GM23338 (cell line): ENCODE results near the gene RHOA. TPM values are rescaled to one million over a fixed set of nuclear protein-coding genes. Genes with fewer than 3 reads are reported as not detected.

ENCODE experiments used
- ATAC-seq: fragments of 200-7000 bp; cut with Tn5 transposase; 3 replicates; pipeline ENCODE4 v1.9.1; 2020
- DNase-seq: peaks from one replicate; pipeline ENCODE4 v3.0.0-alpha.2; 2015; ENCODE audit warnings: low spot score
- H2AFZ ChIP-seq: fragments of 200-600 bp; sonication (generic); 2 replicates; pipeline ENCODE4 v1.8.0; 2016; ENCODE audit warnings: antibody characterized with exemption, mild to moderate bottlenecking, moderate library complexity
- H3F3A ChIP-seq: fragments of 200-600 bp; sonication (generic); replicated peaks from 2 replicates; pipeline ENCODE4 v1.8.0; 2017; ENCODE audit warnings: antibody characterized with exemption, mixed run types, low read depth
- H3K27ac ChIP-seq: fragments of 200-600 bp; sonication (generic); 2 replicates; pipeline ENCODE4 v1.6.1; 2016; ENCODE audit warnings: low read depth
- H3K27me3 ChIP-seq: fragments of 200-600 bp; sonication (generic); 2 replicates; pipeline ENCODE4 v1.8.0; 2016; ENCODE audit warnings: mild to moderate bottlenecking, mixed run types, moderate library complexity; ENCODE audit not compliant: insufficient read depth
- H3K36me3 ChIP-seq: fragments of 200-600 bp; sonication (generic); 2 replicates; pipeline ENCODE4 v1.8.0; 2016; ENCODE audit warnings: mild to moderate bottlenecking; ENCODE audit not compliant: insufficient read depth
- H3K4me1 ChIP-seq: fragments of 200-600 bp; sonication (generic); 2 replicates; pipeline ENCODE4 v1.8.0; 2016; ENCODE audit warnings: mild to moderate bottlenecking, moderate library complexity; ENCODE audit not compliant: insufficient read depth
- H3K4me2 ChIP-seq: fragments of 200-600 bp; sonication (generic); 2 replicates; pipeline ENCODE4 v1.7.1; 2017; ENCODE audit warnings: mixed run types
- H3K4me3 ChIP-seq: fragments of 200-600 bp; sonication (generic); 2 replicates; pipeline ENCODE4 v1.6.1; 2016; ENCODE audit warnings: mixed run types
- H3K79me2 ChIP-seq: fragments of 200-600 bp; sonication (generic); replicated peaks from 2 replicates; pipeline ENCODE4 v1.8.0; 2017; ENCODE audit warnings: mild to moderate bottlenecking; ENCODE audit not compliant: insufficient read depth
- H3K9me2 ChIP-seq: fragments of 200-600 bp; sonication (generic); 2 replicates; pipeline ENCODE4 v1.8.0; 2017; ENCODE audit not compliant: insufficient read depth
- H4K20me1 ChIP-seq: fragments of 200-600 bp; sonication (generic); replicated peaks from 2 replicates; pipeline ENCODE4 v1.8.0; 2017; ENCODE audit warnings: mild to moderate bottlenecking; ENCODE audit not compliant: insufficient read depth
- H3K27ac Mint-ChIP-seq: 2 replicates; pipeline ENCODE4 v1.8.0; 2020; ENCODE audit warnings: inconsistent platforms, mild to moderate bottlenecking, moderate library complexity, mixed read lengths
- H3K27me3 Mint-ChIP-seq: 3 replicates; pipeline ENCODE4 v1.8.0; 2022; ENCODE audit warnings: low read depth, mild to moderate bottlenecking, moderate library complexity, mixed read lengths, inconsistent platforms; ENCODE audit not compliant: insufficient read depth, poor library complexity
- H3K36me3 Mint-ChIP-seq: 3 replicates; pipeline ENCODE4 v1.8.0; 2021; ENCODE audit warnings: low read depth, mild to moderate bottlenecking, inconsistent platforms, moderate library complexity, mixed read lengths
- H3K4me1 Mint-ChIP-seq: 3 replicates; pipeline ENCODE4 v1.8.0; 2020; ENCODE audit warnings: mild to moderate bottlenecking, inconsistent platforms, mixed read lengths
- H3K4me3 Mint-ChIP-seq: 3 replicates; pipeline ENCODE4 v1.8.0; 2021; ENCODE audit warnings: moderate library complexity, mild to moderate bottlenecking, inconsistent platforms, mixed read lengths
- H3K9me3 Mint-ChIP-seq: 3 replicates; pipeline ENCODE4 v1.8.0; 2020; ENCODE audit warnings: moderate library complexity, mild to moderate bottlenecking, inconsistent platforms, mixed read lengths
- CREB1 ChIP-seq: fragments of 250-450 bp; sonication (Bioruptor Pico); IDR thresholded peaks from 2 replicates; pipeline ENCODE4 v1.5.0; 2020; ENCODE audit warnings: low read depth, mild to moderate bottlenecking, moderate library complexity
- EZH2 ChIP-seq: fragments of 200-600 bp; sonication (generic); IDR thresholded peaks from one replicate; pipeline ENCODE4 v1.8.0; 2017; ENCODE audit warnings: antibody characterized with exemption, mild to moderate bottlenecking, low read depth; ENCODE audit not compliant: unreplicated experiment
- EZH2phosphoT487 ChIP-seq: fragments of 200-600 bp; sonication (generic); IDR thresholded peaks from one replicate; pipeline ENCODE4 v1.8.1; 2018; ENCODE audit warnings: antibody characterized with exemption; ENCODE audit not compliant: unreplicated experiment
- NANOG ChIP-seq: IDR thresholded peaks from 2 replicates; pipeline ENCODE4 v1.6.1; 2016; ENCODE audit warnings: antibody characterized with exemption, borderline replicate concordance
- POLR2AphosphoS5 ChIP-seq: IDR thresholded peaks from 2 replicates; pipeline ENCODE4 v1.6.1; 2016; ENCODE audit warnings: antibody characterized with exemption, low read depth
- ZNF331 ChIP-seq: fragments of 250-450 bp; sonication (Bioruptor Pico); IDR thresholded peaks from 2 replicates; pipeline ENCODE4 v1.5.0; 2020; ENCODE audit warnings: low read depth, mild to moderate bottlenecking, moderate library complexity
- polyA plus RNA-seq: library from polyadenylated mRNA; unstranded; fragments of >200 nt; fragmentation: Nextera tagmentation; extraction: Ambion mirVana; gene quantifications from 2 replicates; pipeline ENCODE4 v1.2.1, GENCODE V29; 2016
- total RNA-seq: library from RNA; depleted of rRNA; stranded (reverse); fragments of >200 nt; shearing (Covaris generic); gene quantifications from 2 replicates; pipeline ENCODE4 v1.2.3, GENCODE V29; 2014
- TF ChIP-seq, protein P1 (sequence below): IDR thresholded peaks from 2 replicates; pipeline ENCODE4 v1.6.1; 2016; ENCODE audit warnings: antibody characterized with exemption
- TF ChIP-seq, protein P2 (sequence below): IDR thresholded peaks from one replicate; pipeline ENCODE4 v1.6.1; 2018; ENCODE audit warnings: antibody characterized with exemption; ENCODE audit not compliant: unreplicated experiment
- TF ChIP-seq, protein P3 (sequence below), 2 experiments: fragments of 200-600 bp in 1 of 2; sonication (generic) in 1 of 2; conservative IDR thresholded peaks; 2 replicates each; pipeline versions ENCODE4 v1.5.1 to v1.6.1; 2016 to 2017; ENCODE audit warnings: antibody characterized with exemption in 2 of 2, low read depth in 2 of 2, mild to moderate bottlenecking in 2 of 2, moderate library complexity in 1 of 2

Gene RHOA
- total and polyA plus RNA-seq, 2 experiments from 2014 or later, result 248 to 373 TPM

DNA sequence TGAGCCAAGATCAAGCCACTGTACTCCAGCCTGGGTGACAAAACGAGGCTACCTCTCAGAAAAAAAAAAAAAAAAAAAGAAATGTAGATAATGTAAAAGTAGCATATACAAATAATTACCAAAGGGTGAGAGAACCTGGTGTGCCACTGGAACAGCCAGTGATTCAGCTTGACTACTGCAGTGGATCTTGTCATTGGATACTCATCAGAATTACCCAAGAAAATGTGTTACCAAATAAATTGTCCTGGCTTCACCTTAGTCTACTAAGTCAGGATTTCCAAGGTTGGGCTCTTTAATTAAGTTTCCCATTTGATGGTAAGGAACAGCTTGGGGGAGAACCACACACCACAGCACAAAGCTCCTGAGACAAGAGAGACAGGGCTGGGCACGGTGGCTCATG lies 15.8 kb upstream of the RHOA start (continued):
- TF ChIP-seq, protein P1, sequence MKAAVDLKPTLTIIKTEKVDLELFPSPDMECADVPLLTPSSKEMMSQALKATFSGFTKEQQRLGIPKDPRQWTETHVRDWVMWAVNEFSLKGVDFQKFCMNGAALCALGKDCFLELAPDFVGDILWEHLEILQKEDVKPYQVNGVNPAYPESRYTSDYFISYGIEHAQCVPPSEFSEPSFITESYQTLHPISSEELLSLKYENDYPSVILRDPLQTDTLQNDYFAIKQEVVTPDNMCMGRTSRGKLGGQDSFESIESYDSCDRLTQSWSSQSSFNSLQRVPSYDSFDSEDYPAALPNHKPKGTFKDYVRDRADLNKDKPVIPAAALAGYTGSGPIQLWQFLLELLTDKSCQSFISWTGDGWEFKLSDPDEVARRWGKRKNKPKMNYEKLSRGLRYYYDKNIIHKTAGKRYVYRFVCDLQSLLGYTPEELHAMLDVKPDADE, result no peak
- TF ChIP-seq EZH2 (no peak), ZNF331 (CRISPR knock-in tag) (no peak), POLR2AphosphoS5 (no peak)
- TF ChIP-seq, protein P2, sequence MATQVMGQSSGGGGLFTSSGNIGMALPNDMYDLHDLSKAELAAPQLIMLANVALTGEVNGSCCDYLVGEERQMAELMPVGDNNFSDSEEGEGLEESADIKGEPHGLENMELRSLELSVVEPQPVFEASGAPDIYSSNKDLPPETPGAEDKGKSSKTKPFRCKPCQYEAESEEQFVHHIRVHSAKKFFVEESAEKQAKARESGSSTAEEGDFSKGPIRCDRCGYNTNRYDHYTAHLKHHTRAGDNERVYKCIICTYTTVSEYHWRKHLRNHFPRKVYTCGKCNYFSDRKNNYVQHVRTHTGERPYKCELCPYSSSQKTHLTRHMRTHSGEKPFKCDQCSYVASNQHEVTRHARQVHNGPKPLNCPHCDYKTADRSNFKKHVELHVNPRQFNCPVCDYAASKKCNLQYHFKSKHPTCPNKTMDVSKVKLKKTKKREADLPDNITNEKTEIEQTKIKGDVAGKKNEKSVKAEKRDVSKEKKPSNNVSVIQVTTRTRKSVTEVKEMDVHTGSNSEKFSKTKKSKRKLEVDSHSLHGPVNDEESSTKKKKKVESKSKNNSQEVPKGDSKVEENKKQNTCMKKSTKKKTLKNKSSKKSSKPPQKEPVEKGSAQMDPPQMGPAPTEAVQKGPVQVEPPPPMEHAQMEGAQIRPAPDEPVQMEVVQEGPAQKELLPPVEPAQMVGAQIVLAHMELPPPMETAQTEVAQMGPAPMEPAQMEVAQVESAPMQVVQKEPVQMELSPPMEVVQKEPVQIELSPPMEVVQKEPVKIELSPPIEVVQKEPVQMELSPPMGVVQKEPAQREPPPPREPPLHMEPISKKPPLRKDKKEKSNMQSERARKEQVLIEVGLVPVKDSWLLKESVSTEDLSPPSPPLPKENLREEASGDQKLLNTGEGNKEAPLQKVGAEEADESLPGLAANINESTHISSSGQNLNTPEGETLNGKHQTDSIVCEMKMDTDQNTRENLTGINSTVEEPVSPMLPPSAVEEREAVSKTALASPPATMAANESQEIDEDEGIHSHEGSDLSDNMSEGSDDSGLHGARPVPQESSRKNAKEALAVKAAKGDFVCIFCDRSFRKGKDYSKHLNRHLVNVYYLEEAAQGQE, result no peak
- TF ChIP-seq, protein P3, sequence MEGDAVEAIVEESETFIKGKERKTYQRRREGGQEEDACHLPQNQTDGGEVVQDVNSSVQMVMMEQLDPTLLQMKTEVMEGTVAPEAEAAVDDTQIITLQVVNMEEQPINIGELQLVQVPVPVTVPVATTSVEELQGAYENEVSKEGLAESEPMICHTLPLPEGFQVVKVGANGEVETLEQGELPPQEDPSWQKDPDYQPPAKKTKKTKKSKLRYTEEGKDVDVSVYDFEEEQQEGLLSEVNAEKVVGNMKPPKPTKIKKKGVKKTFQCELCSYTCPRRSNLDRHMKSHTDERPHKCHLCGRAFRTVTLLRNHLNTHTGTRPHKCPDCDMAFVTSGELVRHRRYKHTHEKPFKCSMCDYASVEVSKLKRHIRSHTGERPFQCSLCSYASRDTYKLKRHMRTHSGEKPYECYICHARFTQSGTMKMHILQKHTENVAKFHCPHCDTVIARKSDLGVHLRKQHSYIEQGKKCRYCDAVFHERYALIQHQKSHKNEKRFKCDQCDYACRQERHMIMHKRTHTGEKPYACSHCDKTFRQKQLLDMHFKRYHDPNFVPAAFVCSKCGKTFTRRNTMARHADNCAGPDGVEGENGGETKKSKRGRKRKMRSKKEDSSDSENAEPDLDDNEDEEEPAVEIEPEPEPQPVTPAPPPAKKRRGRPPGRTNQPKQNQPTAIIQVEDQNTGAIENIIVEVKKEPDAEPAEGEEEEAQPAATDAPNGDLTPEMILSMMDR (conservative IDR thresholded peaks at IDR 0.05; ENCODE audit: low read depth in 2 of 2), result no peak

DNA sequence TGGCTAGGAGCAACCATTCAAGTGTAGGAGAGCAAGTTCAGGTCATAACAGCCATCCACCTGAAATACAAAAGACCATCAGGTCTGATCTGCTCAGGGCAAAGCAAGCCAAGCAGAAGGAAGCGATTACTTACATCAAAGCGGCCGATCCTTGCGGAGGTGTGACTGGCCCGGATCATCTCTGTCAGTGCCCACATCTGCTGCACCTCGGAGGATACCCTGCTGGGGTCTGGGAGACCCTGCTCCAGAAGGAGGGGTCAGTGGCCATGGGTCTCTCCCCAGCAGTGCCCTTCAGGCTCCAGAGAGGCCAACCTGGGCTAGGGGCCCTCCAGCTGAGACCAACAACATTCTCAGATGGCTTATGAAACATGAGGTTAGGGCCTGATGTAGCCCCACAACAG lies 13.0 kb upstream of the RHOA start:
- Mint-ChIP-seq H3K27ac (no peak overlapping the region), H3K36me3 (no peaks in the 10 kb centered on the region; the same call in 1 of the 3 replicates), H3K4me3 (no peak overlapping the region), H3K9me3 (no peaks in the 10 kb centered on the region; the same call in 2 of the 3 replicates), H3K27me3 (peaks cover 18% of the 10 kb centered on the region), H3K4me1 (peaks cover 8% of the 10 kb centered on the region)
- H3K27ac ChIP-seq, result no peak overlapping the region
- no peaks in the 10 kb centered on the region for H3K9me2 ChIP-seq
- H3K36me3 ChIP-seq, result no peaks in the 10 kb centered on the region
- H4K20me1 ChIP-seq, result no peaks in the 10 kb centered on the region
- peaks cover 4% of the 10 kb centered on the region for H3F3A ChIP-seq
- DNase-seq (no peak), ATAC-seq (no peak)
- no peak overlapping the region for H2AFZ ChIP-seq
- no peaks in the 10 kb centered on the region for H3K27me3 ChIP-seq
- peaks cover 6% of the 10 kb centered on the region; the same call in 1 of the 2 replicates for H3K79me2 ChIP-seq
- H3K4me3 ChIP-seq, result no peak overlapping the region
- no peak overlapping the region for H3K4me2 ChIP-seq
- H3K4me1 ChIP-seq, result peaks cover 5% of the 10 kb centered on the region; the same call in 1 of the 2 replicates
- TF ChIP-seq CREB1 (CRISPR knock-in tag) (no peak), ZNF331 (CRISPR knock-in tag) (no peak), EZH2 (no peak), EZH2phosphoT487 (no peak), NANOG (no peak)
- TF ChIP-seq, protein P3 (conservative IDR thresholded peaks at IDR 0.05; ENCODE audit: low read depth in 2 of 2), result no peak
